Nephron progenitor cell (in vitro differentiated cells): ENCODE data around the gene GALNT16.

Source experiments
- DNase-seq: peaks from one replicate; pipeline ENCODE4 v3.0.0; 2021
- H3K27ac Mint-ChIP-seq: 2 replicates; pipeline ENCODE4 v1.8.0; 2021; ENCODE audit warnings: mild to moderate bottlenecking, moderate library complexity, mixed read lengths
- H3K27me3 Mint-ChIP-seq: 2 replicates; pipeline ENCODE4 v1.8.0; 2021; ENCODE audit warnings: mild to moderate bottlenecking, low read depth, mixed read lengths; ENCODE audit not compliant: poor library complexity
- H3K36me3 Mint-ChIP-seq: 2 replicates; pipeline ENCODE4 v1.8.0; 2021; ENCODE audit warnings: low read depth, mixed read lengths
- H3K4me1 Mint-ChIP-seq: 2 replicates; pipeline ENCODE4 v1.8.0; 2021; ENCODE audit warnings: mixed read lengths
- H3K4me3 Mint-ChIP-seq: 2 replicates; pipeline ENCODE4 v1.8.0; 2021; ENCODE audit warnings: mild to moderate bottlenecking, moderate library complexity, mixed read lengths
- H3K9me3 Mint-ChIP-seq: 2 replicates; pipeline ENCODE4 v1.8.0; 2021; ENCODE audit warnings: mild to moderate bottlenecking, moderate library complexity, mixed read lengths
- CTCF ChIP-seq: fragments of 200-600 bp; sonication (generic); IDR thresholded peaks from 2 replicates; pipeline ENCODE4 v1.5.0; 2021; ENCODE audit warnings: antibody characterized with exemption

The GALNT16 gene

GRCh38 chr14:69312608-69313007 lies 52.6 kb downstream of the GALNT16 start:
- DNase-seq: no peak
- Mint-ChIP-seq H3K27ac (no peak overlapping the region), H3K36me3 (no peaks in the 10 kb centered on the region), H3K27me3 (peaks cover 11% of the 10 kb centered on the region), H3K4me1 (peaks cover 12% of the 10 kb centered on the region), H3K4me3 (no peak overlapping the region), H3K9me3 (no peaks in the 10 kb centered on the region)
- no peak for TF ChIP-seq CTCF

GRCh38 chr14:69313176-69313575 lies 53.2 kb downstream of the GALNT16 start:
- H3K27me3 Mint-ChIP-seq: peaks cover 7% of the 10 kb centered on the region
- peaks cover 15% of the 10 kb centered on the region for H3K4me1 Mint-ChIP-seq
- no peaks in the 10 kb centered on the region for H3K9me3 Mint-ChIP-seq
- no peak for DNase-seq
- H3K27ac Mint-ChIP-seq: no peak overlapping the region
- no peaks in the 10 kb centered on the region for H3K36me3 Mint-ChIP-seq
- H3K4me3 Mint-ChIP-seq: no peak overlapping the region
- no peak for TF ChIP-seq CTCF

GRCh38 chr14:69314327-69314726 lies 54.4 kb downstream of the GALNT16 start:
- no peak overlapping the region for H3K4me3 Mint-ChIP-seq
- no peak for DNase-seq
- no peaks in the 10 kb centered on the region for H3K9me3 Mint-ChIP-seq
- H3K27ac Mint-ChIP-seq: no peak overlapping the region
- peaks cover 23% of the 10 kb centered on the region for H3K4me1 Mint-ChIP-seq
- no peak for TF ChIP-seq CTCF
- H3K27me3 Mint-ChIP-seq: peaks cover 3% of the 10 kb centered on the region
- no peaks in the 10 kb centered on the region for H3K36me3 Mint-ChIP-seq

- no peak for DNase-seq
- no peaks in the 10 kb centered on the region for H3K9me3 Mint-ChIP-seq
- no peak for TF ChIP-seq CTCF
- H3K27ac Mint-ChIP-seq: no peak overlapping the region
- no peaks in the 10 kb centered on the region for H3K27me3 Mint-ChIP-seq
- no peaks in the 10 kb centered on the region for H3K36me3 Mint-ChIP-seq
- H3K4me1 Mint-ChIP-seq: peaks cover 23% of the 10 kb centered on the region
- H3K4me3 Mint-ChIP-seq: no peak overlapping the region
Measured at GRCh38 chr14:69315301-69315700, 55.3 kb downstream of the GALNT16 start.

GRCh38 chr14:69316449-69317101 lies 56.6 kb downstream of the GALNT16 start:
- DNase-seq: no peak
- H3K27me3 Mint-ChIP-seq: peaks cover 4% of the 10 kb centered on the region
- no peak for TF ChIP-seq CTCF
- no peaks in the 10 kb centered on the region for H3K9me3 Mint-ChIP-seq
- H3K36me3 Mint-ChIP-seq: no peaks in the 10 kb centered on the region
- no peak overlapping the region for H3K27ac Mint-ChIP-seq
- no peak overlapping the region for H3K4me3 Mint-ChIP-seq
- peaks cover 23% of the 10 kb centered on the region for H3K4me1 Mint-ChIP-seq

GRCh38 chr14:69317102-69317755 lies 57.3 kb downstream of the GALNT16 start:
- no peak for TF ChIP-seq CTCF
- no peak overlapping the region for H3K4me3 Mint-ChIP-seq
- DNase-seq: no peak
- no peak overlapping the region for H3K27ac Mint-ChIP-seq
- H3K36me3 Mint-ChIP-seq: no peaks in the 10 kb centered on the region
- H3K9me3 Mint-ChIP-seq: no peaks in the 10 kb centered on the region
- peaks cover 23% of the 10 kb centered on the region for H3K4me1 Mint-ChIP-seq
- peaks cover 4% of the 10 kb centered on the region for H3K27me3 Mint-ChIP-seq
